Measurements from ENCODE around the gene SPACA6.

DNA sequence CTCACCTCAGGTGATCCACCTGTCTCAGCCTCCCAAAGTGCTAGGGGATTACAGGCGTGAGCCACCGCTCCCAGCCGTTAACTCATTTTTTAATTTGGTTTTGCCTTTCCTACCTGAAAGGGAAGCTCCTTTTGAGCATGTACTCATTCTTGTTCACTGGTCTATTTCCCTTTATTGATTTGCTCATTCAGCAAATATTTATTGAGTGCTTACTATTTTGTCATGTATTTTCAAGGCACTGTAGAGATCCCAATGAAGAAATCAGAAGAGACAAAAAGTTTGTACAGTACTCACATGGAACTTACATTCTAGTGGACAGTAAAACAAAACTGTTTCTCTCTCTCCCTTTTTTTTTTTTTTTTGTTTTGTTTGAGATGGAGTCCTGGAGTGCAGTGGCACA lies 13.8 kb downstream of the SPACA6 start:
- TF ChIP-seq, protein P1, sequence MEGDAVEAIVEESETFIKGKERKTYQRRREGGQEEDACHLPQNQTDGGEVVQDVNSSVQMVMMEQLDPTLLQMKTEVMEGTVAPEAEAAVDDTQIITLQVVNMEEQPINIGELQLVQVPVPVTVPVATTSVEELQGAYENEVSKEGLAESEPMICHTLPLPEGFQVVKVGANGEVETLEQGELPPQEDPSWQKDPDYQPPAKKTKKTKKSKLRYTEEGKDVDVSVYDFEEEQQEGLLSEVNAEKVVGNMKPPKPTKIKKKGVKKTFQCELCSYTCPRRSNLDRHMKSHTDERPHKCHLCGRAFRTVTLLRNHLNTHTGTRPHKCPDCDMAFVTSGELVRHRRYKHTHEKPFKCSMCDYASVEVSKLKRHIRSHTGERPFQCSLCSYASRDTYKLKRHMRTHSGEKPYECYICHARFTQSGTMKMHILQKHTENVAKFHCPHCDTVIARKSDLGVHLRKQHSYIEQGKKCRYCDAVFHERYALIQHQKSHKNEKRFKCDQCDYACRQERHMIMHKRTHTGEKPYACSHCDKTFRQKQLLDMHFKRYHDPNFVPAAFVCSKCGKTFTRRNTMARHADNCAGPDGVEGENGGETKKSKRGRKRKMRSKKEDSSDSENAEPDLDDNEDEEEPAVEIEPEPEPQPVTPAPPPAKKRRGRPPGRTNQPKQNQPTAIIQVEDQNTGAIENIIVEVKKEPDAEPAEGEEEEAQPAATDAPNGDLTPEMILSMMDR (conservative IDR thresholded peaks at IDR 0.05; ENCODE audit: low read length), result no peak
- TF ChIP-seq EZH2phosphoT487 (IDR thresholded peaks at IDR 0.05; ENCODE audit: borderline replicate concordance, low read depth, low read length), result no peak

All from OCI-LY7 (cell line).